Activated CD8-positive, alpha-beta memory T cell treated with anti-CD3 and anti-CD28 coated beads, Interleukin-2, amount 50 U/mL, for 48 hours (primary cell): Measurements from ENCODE around the gene BPIFA1.

Experiments
- DNase-seq: peaks from one replicate; pipeline ENCODE4 v3.0.0-alpha.2; 2020

The BPIFA1 gene

GRCh38 chr20:33240923-33241322 is 5.1 kb downstream of the BPIFA1 start:
- no peak for DNase-seq

GRCh38 chr20:33242319-33243100 is 6.7 kb downstream of the BPIFA1 start:
- no peak for DNase-seq

GRCh38 chr20:33246077-33246476 is 10.3 kb downstream of the BPIFA1 start:
- no peak for DNase-seq

GRCh38 chr20:33249456-33249855 is 13.7 kb downstream of the BPIFA1 start:
- DNase-seq, result no peak

GRCh38 chr20:33250666-33251065 is 14.9 kb downstream of the BPIFA1 start:
- no peak for DNase-seq

GRCh38 chr20:33251496-33251895 is 15.7 kb downstream of the BPIFA1 start:
- DNase-seq, result no peak

- DNase-seq, result no peak
Measured at GRCh38 chr20:33252460-33252859, 16.7 kb downstream of the BPIFA1 start.

- DNase-seq, result no peak
Measured at GRCh38 chr20:33255005-33255404, 19.2 kb downstream of the BPIFA1 start.

GRCh38 chr20:33257237-33257636 is 21.4 kb downstream of the BPIFA1 start:
- no peak for DNase-seq

GRCh38 chr20:33259371-33259770 is 23.6 kb downstream of the BPIFA1 start:
- DNase-seq, result no peak

- DNase-seq, result no peak
Measured at GRCh38 chr20:33261465-33261864, 25.7 kb downstream of the BPIFA1 start.

GRCh38 chr20:33262658-33263065 is 26.9 kb downstream of the BPIFA1 start:
- DNase-seq, result no peak

GRCh38 chr20:33263784-33264183 is 28.0 kb downstream of the BPIFA1 start:
- no peak for DNase-seq

GRCh38 chr20:33267701-33268100 is 31.9 kb downstream of the BPIFA1 start:
- DNase-seq, result no peak

GRCh38 chr20:33272155-33272873 is 36.5 kb downstream of the BPIFA1 start:
- no peak for DNase-seq

GRCh38 chr20:33273117-33273851 is 37.5 kb downstream of the BPIFA1 start:
- no peak for DNase-seq

GRCh38 chr20:33275215-33275614 is 39.4 kb downstream of the BPIFA1 start:
- DNase-seq, result no peak

- no peak for DNase-seq
Measured at GRCh38 chr20:33275871-33276270, 40.1 kb downstream of the BPIFA1 start.

GRCh38 chr20:33276303-33277113 is 40.7 kb downstream of the BPIFA1 start:
- no peak for DNase-seq

GRCh38 chr20:33277471-33278441 is 42.0 kb downstream of the BPIFA1 start:
- DNase-seq, result no peak

GRCh38 chr20:33278700-33279099 is 42.9 kb downstream of the BPIFA1 start:
- no peak for DNase-seq
